Epidermal melanocyte (primary cell): ENCODE measurements around the gene RELN.
"Not testable (repeated sequence)": the region's sequence is repeated elsewhere in the genome, so short reads cannot be mapped to it uniquely, and the experiment has no call there.

Source experiments
- DNase-seq: peaks from one replicate; pipeline ENCODE4 v3.0.0; 2011; ENCODE audit warnings: low spot score; ENCODE audit not compliant: insufficient read length

Gene RELN

GRCh38 chr7:103854611-103855010 is 134.8 kb downstream of the RELN start:
- DNase-seq: no peak

- DNase-seq: no peak
These were observed 138.1 kb downstream of the RELN start for GRCh38 chr7:103851357-103851756.

GRCh38 chr7:103843689-103844480 is 145.6 kb downstream of the RELN start:
- no peak for DNase-seq

- no peak for DNase-seq
These were observed 156.1 kb downstream of the RELN start for GRCh38 chr7:103833401-103833800.

- DNase-seq: no peak
These were observed 157.0 kb downstream of the RELN start for GRCh38 chr7:103832438-103832837.

- no peak for DNase-seq
These were observed 165.2 kb downstream of the RELN start for GRCh38 chr7:103824251-103824650.

GRCh38 chr7:103823084-103823483 is 166.4 kb downstream of the RELN start:
- DNase-seq: no peak

GRCh38 chr7:103821092-103821491 is 168.4 kb downstream of the RELN start:
- DNase-seq: no peak

GRCh38 chr7:103815972-103816371 is 173.5 kb downstream of the RELN start:
- DNase-seq: not testable (repeated sequence)

- DNase-seq: no peak
These were observed 175.5 kb downstream of the RELN start for GRCh38 chr7:103813970-103814369.

GRCh38 chr7:103811997-103812396 is 177.5 kb downstream of the RELN start:
- DNase-seq: no peak

- DNase-seq: no peak
These were observed 178.2 kb downstream of the RELN start for GRCh38 chr7:103811290-103811689.

GRCh38 chr7:103810112-103810744 is 179.2 kb downstream of the RELN start:
- DNase-seq: no peak

- no peak for DNase-seq
These were observed 180.0 kb downstream of the RELN start for GRCh38 chr7:103809229-103809994.

- no peak for DNase-seq
These were observed 184.1 kb downstream of the RELN start for GRCh38 chr7:103805346-103805745.

- DNase-seq: no peak
These were observed 185.8 kb downstream of the RELN start for GRCh38 chr7:103803631-103804030.

GRCh38 chr7:103799298-103799697 is 190.2 kb downstream of the RELN start:
- DNase-seq: no peak

- no peak for DNase-seq
These were observed 191.7 kb downstream of the RELN start for GRCh38 chr7:103797647-103798307.

- no peak for DNase-seq
These were observed 193.0 kb downstream of the RELN start for GRCh38 chr7:103796327-103796962.

- DNase-seq: no peak
These were observed 193.7 kb downstream of the RELN start for GRCh38 chr7:103795787-103796186.

GRCh38 chr7:103795107-103795506 is 194.4 kb downstream of the RELN start:
- no peak for DNase-seq
